ENCODE data around the gene NBAS.
"Not testable (repeated sequence)": the region's sequence is repeated elsewhere in the genome, so short reads cannot be mapped to it uniquely, and the experiment has no call there.

NBAS gene

DNA sequence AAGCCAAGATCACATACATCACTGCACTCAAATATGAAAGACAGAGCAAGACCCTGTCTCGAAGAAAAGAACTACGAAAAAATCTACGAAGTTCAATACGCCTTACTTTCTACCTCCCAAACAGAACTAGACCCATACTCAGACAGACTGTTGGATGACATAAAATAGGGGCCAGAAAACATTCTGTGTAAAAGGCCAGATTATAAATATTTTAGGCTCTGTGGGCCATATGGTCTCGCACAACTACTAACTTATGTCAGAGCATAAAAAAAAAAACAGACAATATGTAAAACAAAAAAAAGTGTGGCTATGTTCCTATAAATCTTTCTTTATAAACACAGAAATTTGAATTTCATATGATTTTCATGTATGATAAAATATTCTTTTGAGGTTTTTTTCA is 40.8 kb downstream of the NBAS start:
- DNase-seq = no peak

DNA sequence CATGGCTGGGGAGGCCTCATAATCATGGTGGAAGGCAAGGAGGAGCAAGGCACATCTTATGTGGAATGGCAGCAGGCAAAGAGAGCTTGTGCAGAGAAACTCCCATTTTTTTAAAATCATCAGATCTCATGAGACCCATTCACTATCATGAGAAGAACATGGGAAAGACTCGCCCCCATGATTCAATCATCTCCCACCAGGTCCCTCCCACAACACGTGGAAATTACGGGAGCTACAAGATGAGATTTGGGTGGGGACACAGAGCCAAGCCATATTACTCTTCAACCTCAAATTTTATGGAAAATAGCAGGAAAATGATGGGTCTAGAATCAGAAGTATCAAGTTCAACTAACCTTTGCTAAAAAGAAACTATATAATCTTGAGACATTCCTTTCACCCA is 42.4 kb downstream of the NBAS start:
- DNase-seq = not testable (repeated sequence)

DNA sequence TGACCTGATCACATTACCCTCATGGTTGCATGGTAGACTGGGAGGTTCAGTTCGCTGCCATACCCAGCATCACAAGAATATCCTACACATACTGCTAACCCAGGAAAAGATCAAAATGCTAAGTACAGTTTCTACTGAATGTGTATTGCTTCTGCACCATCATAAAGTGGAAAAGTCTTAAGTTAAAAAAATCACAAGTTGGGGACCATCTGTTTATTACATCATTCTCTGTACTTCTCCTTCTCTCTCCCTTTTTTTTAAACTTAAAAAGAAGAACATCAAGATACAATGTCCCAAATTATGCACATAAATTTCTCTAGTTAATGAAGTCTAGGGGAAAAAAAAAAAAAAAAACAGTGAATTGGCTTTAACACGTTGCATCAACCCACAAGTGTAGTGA is 43.3 kb downstream of the NBAS start:
- DNase-seq = no peak

DNA sequence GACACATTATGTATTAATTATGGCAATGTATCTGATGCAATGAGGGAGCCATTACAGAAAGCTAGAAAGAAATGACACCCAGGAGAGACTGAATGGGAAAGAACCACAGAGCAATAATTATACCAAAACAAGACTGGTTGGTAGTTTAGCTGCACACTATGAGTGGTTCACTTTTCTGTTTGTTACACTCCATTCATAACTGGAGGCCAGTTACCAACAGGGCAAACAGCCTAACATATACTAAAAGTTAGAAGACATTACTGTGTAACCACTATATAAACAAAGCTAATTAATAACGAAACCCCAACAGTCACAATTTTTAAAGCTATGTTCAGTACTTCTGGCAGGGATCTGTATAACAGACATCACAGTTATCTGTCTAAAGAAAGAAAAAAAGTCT is 49.4 kb downstream of the NBAS start:
- no peak for DNase-seq

DNA sequence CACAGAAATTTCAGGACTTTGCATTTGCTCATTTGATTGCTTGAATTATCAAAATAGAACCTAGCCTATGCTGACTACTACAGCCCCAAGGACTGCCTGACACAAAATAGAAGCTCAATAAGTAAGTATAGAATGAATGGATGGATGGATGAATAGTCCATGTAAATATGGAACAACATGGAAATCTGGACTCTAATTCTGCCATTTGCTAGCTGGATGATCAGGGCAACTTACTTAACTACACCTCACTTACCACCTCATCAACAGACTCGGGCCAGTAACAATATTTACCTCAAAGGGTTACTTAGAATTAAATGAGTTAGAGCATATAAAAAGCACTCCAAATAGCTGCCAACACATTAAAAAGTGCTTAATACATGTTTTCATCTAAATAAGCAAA is 50.6 kb downstream of the NBAS start:
- no peak for DNase-seq

DNA sequence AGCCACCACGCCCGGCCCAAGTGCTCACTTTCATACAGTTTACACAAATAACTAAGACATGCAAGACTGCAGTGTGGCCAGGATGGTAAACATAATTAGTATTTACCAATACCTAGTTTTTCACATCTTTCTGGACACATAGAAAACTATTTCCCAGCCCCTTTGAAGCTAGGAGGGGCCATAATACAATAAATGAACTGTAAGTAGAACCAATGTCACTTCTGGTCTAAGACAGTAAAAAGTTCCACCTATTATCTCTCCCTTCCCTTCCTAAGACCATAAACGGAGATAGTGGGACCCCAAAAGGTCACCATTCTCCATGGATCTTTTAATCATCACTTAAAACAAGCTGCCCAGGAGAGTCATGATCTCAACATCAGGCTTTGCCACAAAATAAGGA is 51.0 kb downstream of the NBAS start:
- no peak for DNase-seq

DNA sequence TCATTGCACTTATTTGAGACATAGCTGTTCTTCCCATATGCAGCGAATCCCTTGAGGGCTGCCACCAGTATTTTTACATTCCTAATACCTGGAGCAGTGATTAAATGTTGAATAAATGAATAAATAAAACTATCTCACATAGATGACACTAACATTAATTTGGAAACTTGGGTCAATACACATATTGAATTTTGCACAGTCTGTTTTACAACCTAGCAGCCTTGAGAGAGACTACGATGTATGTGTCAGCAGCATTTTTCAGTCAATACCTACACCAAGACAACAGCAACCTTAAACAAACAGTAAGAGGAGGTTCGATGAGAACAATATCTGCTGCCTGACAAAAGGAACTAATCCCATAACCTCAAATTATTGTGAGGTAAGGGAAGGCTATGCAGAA is 53.4 kb downstream of the NBAS start:
- DNase-seq = no peak

DNA sequence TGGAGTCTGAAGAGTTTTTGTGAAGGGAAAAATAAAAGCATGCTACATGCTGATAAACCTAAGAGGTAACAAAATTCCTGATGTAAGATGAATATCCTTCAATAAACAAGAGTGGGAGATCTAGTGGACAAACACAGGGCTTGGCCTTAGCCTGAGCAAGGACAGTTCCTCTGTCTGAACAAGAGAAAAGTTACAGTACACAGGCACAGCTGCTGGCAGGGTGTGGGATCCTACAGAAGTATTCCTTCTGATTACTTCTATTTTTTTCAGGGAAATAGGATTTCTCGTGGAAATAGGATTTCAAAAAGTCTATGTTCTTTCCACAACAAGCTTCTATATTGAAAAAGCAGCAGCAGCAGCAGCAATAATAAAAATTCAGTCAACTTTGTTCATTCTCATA is 54.1 kb downstream of the NBAS start:
- DNase-seq = no peak

DNA sequence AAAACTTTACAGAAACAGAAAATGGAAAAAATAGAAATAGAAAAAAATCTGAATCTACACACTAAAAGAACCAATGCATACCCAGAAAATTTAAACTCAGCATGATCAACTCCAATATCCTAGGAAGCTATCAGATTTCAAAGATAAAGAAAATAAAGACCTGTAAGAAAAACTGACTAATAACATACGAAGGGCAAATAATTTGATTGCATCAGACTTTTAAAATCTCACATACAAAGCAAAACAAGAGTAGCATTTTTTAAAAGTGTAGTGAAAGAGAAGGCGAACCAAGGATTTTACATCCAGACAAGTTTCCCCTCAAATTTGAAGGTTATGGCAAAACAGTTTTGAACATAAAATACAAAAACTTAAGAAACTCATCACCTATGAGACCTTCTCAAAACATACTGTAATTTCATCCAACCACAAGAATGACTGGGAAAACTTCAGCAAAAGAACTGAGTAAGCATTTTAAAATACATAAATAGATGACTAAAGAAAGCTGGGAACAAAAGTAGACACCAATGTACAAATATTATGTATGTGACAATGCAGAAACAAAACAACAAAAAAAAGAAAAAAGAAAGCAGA is 54.8 kb downstream of the NBAS start:
- no peak for DNase-seq

DNA sequence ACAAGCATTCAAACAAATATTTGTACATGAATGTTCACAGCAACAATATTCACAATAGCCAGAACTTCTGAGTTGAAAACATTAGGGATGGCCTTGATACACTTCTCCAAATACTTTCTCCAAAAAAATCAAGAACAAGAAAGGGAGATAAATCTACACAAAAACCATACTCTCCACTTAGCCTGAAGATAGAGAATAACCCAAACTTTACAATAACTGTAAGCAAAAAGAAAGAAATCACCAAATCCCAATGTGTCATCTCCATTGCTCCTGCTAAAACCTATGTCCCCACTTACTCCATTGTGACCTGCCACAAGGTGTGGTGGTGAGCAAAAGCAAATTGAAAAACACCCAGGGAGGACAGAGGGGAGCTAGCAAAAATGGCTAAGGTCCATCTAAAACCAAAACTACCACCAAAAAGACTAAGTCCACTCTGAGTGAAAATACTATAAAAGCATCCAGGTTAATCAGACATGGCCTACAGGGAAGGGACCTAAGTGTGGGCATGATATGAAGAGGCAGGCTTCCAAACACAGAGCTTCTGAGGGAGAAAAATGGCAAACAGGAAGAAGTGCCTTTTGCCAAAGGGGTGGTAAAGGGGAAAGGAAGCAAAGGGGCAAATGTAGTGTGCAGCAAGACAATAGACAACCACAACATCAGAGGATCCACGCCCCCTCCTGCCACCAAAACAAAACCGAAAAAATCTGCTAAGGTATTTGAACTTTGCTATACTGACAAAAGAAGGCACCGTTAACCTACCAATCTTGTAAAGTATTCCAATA is 56.1 kb downstream of the NBAS start:
- DNase-seq = no peak

DNA sequence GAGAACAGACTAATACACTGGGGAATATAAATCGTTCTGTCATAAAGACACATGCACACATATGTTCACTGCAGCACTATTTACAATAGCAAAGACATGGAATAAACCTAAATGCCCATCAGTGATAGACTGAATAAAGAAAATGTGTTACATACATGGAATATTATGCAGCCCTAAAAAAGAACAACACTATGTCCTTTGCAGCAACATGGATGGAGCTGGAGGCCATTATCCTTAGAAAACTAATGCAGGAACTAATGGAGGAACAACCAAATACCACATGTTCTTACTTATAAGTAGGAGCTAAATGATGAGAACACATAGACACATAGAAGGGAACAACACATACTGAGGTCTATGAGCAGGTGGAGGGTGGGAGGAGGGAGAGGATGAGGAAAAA is 61.9 kb downstream of the NBAS start:
- DNase-seq = not testable (repeated sequence)

DNA sequence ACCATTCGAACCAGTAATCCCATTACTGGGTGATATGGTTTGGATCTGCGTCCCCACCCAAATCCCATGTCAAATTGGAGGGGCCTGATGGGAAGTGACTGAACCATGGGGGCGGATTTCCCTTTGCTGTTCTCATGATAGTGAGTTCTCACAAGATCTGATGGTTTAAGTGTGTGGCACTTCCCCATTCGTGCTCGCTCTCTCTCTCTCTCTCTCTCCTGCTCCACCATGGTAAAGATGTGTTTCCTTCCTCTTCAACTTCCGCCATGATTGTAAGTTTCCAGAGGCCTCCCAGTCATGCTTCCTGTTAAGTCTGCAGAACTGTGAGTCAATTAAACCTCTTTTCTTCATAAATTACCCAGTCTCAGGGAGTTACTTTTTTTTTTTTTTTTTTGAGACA is 62.6 kb downstream of the NBAS start:
- no peak for DNase-seq

DNA sequence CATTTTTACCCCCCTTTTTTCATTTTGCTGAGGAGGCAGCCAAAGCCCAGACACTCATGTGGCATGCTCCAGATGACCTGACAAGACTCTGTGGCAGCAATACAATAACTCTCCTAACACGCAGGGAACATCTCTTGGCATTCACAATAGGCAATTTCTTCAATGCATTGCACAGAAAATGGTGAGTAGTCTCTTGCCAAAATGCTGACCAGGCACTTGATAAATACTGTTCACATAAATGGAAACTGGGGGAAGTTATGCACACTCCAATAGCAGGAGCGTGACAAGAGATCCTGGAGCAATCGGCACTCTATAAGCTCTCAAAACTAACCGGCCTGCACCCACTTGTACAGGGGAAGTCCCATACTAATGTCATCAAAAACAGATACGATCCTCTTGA is 66.3 kb downstream of the NBAS start:
- no peak for DNase-seq

DNA sequence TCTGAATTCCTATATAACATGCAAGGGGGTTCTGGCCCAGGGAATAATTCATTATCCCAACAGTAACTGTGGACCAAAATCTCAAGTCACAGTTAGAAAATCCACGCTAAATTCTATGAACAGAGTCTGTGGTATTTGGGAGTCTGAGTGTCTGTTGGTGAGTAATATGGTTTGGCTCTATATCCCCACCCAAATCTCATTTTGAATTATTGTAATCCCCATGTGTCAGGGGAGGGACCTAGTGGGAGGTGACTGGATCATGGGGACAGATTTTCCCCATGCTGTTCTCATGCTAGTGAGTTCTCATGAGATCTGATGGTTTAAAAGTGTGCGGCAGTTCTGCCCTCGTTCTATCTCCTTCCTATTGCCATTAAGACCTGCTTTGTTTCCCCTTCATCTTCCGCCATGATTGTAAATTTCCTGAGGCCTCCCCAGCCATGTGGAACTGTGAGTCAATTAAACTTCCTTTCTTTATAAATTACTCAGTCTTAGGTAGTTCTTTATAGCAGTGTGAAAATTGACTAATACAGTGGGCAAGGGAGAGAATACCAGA is 68.3 kb downstream of the NBAS start:
- DNase-seq = no peak

DNA sequence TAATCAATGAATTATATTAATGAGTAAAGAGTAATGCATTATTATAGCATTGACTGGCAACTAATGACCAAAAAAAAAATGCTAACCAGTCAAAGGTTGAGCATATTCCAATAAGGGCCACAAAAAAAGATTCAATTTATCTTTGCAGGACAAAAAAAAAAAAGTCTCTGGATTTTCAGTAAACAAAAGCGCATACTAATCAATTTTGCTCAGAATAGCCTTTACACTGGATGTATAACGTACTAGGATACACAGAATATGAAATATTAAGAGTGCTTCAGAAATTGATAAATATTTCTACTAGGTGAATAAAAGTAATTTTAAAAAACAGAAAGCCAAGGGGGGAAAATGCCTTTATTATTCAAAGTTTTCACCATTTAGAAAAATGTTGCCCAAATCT is 74.4 kb downstream of the NBAS start:
- DNase-seq = no peak

DNA sequence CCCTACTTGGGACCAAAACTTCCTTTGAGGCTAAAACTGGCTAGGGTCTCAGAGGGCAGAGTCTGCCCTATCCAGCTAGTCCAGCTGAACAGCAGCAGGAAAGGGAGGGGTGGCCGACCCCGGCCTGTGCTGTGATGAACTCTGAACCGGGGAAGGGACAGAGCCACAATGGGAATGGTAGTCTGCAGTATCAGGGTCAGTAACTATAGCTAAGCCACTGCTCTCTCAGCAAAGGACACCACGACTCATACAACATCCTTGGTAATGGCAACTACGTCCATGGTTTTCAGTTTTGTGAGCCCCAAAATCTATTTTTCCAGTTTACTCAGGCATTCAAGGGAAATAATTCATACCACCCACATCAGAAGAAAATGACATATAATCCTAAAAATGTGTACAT is 75.2 kb downstream of the NBAS start:
- DNase-seq = no peak

DNA sequence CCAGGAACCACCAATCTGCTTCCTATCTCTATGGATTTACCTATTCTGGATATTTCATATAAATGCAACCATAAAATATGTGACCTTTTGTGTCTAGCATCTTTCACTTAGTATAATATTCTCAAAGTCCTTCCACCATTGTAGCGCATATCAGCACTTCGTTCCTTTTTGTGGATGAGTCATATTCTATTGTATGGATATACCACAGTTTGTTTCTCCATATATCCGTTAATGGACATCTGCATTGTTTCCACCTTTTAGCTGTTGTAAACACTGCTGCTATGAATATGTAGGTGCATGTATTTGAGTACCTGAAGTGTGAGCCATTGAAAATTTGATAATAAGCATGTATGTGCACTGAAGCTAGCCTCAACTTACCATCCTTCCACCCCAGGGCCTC is 80.1 kb downstream of the NBAS start:
- no peak for DNase-seq

DNA sequence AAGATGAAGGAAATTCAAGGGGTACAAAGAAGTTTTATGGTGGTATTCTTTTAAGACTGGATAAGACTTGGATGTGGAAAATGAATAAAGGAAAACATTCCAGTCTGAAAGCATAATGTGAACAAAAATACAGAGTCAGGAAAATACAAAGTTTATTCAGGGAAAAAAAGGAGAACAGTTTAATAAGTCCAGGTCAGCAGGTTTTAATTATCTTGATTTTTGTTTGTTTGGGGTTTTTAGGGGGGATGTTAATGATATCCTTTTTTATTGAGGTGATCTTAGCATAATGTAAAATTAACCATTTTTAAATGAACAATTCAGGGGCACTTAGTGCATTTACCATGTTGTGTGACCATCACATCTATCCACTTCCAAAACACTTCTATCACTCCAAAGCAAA is 80.6 kb downstream of the NBAS start:
- no peak for DNase-seq

DNA sequence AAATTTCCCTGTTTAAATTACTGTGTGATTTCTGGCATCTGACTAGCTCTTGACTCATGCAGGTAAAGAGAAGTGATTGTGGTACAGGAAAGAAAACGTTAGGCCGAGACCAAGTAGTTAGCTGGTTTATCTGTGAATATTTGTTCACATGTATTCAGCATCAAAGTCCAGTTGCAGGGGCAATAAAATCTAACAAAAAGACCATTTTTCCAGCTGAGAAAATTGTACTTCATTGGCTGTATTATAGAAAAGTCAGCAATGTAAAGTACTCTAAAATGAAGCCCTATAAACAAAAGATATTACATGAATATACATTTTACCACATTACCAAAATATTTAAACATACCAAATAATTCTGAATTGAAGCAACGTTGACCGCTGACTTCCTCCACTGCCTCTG is 88.3 kb downstream of the NBAS start:
- DNase-seq = no peak

DNA sequence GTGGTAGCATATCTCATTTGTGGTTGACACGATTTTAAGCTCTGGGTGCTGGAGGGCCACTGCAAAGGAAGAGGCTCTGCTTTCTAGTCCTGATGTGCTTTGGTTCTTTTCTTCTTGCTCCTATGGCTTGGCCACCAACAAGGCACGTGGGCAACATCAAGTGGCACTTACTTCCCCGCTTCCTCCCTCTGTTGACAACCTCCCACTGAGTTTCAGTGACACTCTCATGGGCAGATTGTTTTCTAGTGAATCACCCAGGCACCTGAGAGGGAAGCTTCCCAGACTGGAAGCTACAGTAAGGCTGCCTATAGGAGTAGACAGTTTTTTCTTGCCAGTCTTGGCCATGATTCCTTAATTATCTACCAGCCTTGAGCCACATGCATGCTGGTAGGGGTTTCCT is 89.0 kb downstream of the NBAS start:
- no peak for DNase-seq

DNA sequence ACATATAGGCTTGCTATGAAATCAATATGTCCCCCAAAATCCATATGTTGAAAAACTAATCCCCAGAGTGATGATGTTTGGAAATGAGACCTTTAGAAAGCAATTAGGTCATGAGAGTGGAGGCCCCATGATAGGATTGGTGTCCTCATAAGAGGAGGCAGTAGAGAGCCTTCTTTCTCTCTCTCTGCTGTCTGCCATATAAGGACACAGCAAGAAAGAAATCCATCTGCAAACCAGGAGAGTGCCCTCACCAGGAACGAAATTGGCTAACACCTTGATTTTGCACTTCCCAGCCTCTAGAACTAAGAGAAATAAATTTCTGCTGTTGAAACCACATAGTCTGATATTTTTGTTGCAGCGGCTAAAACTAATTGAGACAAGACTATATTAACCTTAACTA is 89.5 kb downstream of the NBAS start:
- no peak for DNase-seq

DNA sequence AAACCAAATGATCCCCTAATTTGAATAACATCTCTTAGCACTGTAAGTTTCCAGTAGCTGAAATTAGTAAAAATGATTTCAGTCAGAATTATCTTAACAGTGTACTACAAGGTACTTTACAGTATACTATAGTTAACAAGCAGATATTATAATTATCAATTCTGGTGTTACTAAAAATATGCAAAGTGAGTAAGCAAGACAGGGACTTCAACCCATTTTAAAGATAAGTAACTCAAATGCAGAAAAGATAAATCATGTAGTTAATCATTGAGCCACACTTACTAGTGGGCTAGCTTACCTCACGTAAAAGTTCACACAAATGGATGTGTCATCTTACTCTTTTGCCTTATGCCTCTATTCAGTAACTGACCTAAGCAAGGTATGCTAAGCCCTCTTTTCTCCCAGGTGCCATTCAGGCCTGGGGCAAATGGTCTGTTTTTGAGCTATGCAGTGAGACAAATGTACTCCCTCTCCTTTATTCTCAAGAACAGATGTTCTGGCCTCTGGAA is 101.0 kb downstream of the NBAS start:
- no peak for DNase-seq

DNA sequence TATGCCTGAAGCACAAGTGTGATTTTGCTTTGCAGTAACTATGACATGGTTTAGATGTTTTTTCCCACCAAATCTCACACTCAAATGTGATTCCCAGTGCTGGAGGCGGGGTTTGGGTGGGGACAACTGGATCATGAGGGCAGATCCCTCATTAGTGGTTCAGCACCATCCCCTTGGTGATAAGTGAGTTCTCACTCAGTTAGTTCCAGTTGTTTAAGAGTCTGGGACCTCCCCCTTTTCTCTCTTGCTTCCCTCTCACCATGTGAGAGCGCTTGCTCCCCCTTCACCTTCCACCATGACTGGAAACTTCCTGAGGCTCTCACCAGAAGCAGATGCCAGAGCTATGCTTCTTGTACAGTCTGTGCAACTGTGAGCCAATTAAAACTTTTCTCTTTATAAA is 102.9 kb downstream of the NBAS start:
- DNase-seq = no peak

DNA sequence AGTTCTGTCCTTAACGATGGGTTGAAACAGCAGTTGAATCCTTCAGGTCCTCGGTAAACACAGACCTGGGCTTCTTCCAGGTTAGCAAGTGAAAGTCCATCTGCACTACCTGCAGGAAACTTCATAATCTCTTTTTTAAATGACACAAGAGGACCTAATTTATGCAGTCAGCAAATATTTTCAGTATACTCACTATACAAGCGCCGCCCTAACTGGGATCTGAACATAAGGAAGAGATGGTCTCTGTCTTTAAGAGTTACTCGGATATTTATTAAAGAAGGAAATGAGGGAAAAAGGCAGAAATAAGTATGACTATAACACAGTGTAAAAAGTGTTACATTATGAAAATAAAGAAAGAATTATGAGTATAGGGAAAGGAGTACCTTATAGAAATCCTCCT is 103.3 kb downstream of the NBAS start:
- no peak for DNase-seq

DNA sequence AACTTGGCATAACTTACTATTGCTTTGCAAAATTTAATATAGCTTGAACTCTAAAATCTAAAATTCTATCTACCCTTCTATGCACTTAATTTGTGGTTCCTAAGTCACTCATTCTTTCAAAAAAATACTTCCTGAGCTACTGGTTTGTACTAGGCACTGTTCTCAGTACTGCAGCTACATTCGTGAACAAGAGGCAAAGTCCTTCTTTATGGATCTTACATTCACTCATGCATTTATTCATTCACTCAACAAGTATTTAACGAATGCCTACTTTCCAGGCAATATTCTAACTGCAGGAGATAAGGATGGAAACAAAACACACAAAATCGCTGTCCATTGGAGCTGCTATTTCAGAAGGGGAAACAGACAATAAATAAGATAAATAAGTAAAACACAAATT is 104.8 kb downstream of the NBAS start:
- DNase-seq = no peak

Data from COR-L47 (cell line).